ENCODE data around the gene TP53RK.

TP53RK gene

GRCh38 chr20:46705378-46705729 is 16.1 kb upstream of the TP53RK start:
- DNase-seq = no peak

- no peak for DNase-seq
Observed at GRCh38 chr20:46704714-46705377, 15.6 kb upstream of the TP53RK start.

GRCh38 chr20:46703435-46703834 is 14.2 kb upstream of the TP53RK start:
- DNase-seq = no peak

GRCh38 chr20:46702447-46703203 is 13.4 kb upstream of the TP53RK start:
- no peak for DNase-seq

- no peak for DNase-seq
Observed at GRCh38 chr20:46701986-46702385, 12.7 kb upstream of the TP53RK start.

GRCh38 chr20:46701556-46701955 is 12.3 kb upstream of the TP53RK start:
- no peak for DNase-seq

GRCh38 chr20:46701057-46701456 is 11.8 kb upstream of the TP53RK start:
- no peak for DNase-seq

- no peak for DNase-seq
Observed at GRCh38 chr20:46700481-46700880, 11.2 kb upstream of the TP53RK start.

GRCh38 chr20:46699651-46700359 is 10.6 kb upstream of the TP53RK start:
- no peak for DNase-seq

GRCh38 chr20:46698788-46699187 is 9.5 kb upstream of the TP53RK start:
- no peak for DNase-seq

- DNase-seq = no peak
Observed at GRCh38 chr20:46696791-46697279, 7.6 kb upstream of the TP53RK start.

GRCh38 chr20:46695892-46696291 is 6.6 kb upstream of the TP53RK start:
- DNase-seq = no peak

- DNase-seq = no peak
Observed at GRCh38 chr20:46694484-46694883, 5.2 kb upstream of the TP53RK start.

GRCh38 chr20:46691196-46691595 is 2.0 kb upstream of the TP53RK start:
- DNase-seq = no peak

GRCh38 chr20:46690219-46691106 is 1.2 kb upstream of the TP53RK start:
- DNase-seq = no peak

- no peak for DNase-seq
Observed at GRCh38 chr20:46689754-46690085, 476 bp upstream of the TP53RK start.

- DNase-seq = no peak
Observed at GRCh38 chr20:46688151-46689081, 828 bp downstream of the TP53RK start.

GRCh38 chr20:46683939-46684750 is 5.1 kb downstream of the TP53RK start:
- DNase-seq = peak; percentile 79

GRCh38 chr20:46683668-46683938 is 5.6 kb downstream of the TP53RK start:
- DNase-seq = no peak

GRCh38 chr20:46683011-46683667 is 6.1 kb downstream of the TP53RK start:
- no peak for DNase-seq
